ENCODE measurements around the gene DKK3.

DNA sequence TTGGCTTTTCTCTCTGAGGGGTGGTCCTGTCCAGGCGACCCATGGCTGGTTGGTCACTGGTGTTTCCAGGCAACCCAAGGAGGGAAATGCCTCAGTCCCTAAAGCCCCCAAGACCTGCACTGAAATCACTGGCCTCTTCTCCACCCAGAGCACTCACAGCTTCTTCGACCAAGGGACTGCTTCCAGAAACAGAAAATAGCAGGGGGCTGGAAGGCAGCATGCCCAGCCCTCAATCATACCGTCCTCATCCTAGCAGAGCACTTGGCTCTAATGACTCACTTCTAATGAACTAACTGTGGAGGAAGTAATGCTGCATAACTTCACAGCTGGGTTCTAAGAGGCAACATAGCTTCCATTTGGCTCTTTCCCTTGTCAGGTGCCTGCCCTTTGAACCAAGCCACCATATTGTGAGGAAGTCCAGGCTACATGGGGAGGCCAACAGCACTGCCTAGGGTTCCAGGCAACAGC, 27.6 kb downstream of the DKK3 start:
- TF ChIP-seq, protein P1, sequence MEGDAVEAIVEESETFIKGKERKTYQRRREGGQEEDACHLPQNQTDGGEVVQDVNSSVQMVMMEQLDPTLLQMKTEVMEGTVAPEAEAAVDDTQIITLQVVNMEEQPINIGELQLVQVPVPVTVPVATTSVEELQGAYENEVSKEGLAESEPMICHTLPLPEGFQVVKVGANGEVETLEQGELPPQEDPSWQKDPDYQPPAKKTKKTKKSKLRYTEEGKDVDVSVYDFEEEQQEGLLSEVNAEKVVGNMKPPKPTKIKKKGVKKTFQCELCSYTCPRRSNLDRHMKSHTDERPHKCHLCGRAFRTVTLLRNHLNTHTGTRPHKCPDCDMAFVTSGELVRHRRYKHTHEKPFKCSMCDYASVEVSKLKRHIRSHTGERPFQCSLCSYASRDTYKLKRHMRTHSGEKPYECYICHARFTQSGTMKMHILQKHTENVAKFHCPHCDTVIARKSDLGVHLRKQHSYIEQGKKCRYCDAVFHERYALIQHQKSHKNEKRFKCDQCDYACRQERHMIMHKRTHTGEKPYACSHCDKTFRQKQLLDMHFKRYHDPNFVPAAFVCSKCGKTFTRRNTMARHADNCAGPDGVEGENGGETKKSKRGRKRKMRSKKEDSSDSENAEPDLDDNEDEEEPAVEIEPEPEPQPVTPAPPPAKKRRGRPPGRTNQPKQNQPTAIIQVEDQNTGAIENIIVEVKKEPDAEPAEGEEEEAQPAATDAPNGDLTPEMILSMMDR (IDR thresholded peaks at IDR 0.05; ENCODE audit: borderline replicate concordance, extremely low read depth, low read length, poor library complexity, severe bottlenecking): no peak
- TF ChIP-seq EZH2 (IDR thresholded peaks at IDR 0.05; ENCODE audit: borderline replicate concordance, low read depth, low read length, severe bottlenecking): no peak
